ENCODE data around the gene DNM3.

The DNM3 gene

DNA sequence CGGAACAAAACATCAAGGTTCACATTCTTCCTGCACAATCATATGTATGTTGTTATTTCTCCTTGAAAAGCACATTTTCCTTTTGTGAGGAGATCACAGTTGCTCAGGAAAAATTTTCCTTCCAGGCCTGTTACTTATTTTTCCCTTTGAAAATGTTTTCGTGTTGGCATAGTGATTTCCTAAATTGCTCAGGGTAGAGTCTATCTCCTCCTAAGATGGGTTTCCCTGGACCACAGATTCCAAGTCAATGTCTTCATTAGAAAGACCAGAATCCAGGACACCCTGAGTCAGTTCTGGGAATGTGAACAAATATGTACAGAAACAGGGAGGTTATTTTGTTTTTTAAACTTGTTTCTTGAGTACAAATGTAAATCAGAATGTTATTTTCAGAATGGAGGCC, 484.8 kb downstream of the DNM3 start:
- no peak for DNase-seq (ENCODE audit: low read depth)

DNA sequence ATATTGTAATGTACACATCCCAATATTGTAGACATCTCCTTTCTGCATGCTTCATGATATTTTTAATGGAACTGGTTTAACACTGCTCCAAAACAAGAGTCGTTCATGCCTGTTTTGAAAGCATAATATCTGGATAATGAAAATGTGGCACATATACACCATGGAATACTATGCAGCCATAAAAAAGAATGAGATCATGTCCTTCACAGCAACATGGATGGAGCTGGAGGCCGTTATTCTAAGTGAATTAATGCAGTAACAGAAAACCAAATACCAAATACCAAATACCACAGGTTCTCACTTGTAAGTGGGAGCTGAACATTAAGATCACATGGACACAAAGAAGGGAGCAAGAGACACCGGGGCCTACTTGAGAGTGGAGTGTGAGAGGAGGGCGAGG, 487.0 kb downstream of the DNM3 start:
- DNase-seq (ENCODE audit: low read depth), result no peak

- DNase-seq (ENCODE audit: low read depth), result no peak
Measured at GRCh38 chr1:172332230-172332629, 490.9 kb downstream of the DNM3 start.

- DNase-seq (ENCODE audit: low read depth), result no peak
Measured at GRCh38 chr1:172335377-172335776, 494.1 kb downstream of the DNM3 start.

GRCh38 chr1:172338295-172338735, 497.0 kb downstream of the DNM3 start:
- DNase-seq (ENCODE audit: low read depth), result no peak

DNA sequence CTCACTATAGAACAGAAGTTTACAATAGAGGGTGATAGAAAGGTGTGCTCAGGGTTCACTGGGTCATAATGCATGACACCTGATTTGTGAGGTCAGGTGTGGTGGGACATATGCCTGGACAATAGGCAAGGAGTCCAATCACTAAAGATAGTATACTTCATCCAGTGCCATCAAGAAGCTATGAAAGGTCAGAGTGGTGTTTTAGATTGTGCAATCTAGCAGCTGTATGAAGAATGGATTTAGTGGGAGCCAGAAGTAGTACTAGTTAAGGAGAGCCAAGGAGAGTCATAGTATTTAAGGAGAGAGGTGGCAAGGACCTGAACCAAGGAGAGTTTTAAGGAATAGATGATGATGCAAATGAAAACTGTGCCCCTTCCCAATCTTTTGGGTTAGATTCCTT, 498.5 kb downstream of the DNM3 start:
- no peak for DNase-seq (ENCODE audit: low read depth)

GRCh38 chr1:172340520-172340919, 499.2 kb downstream of the DNM3 start:
- DNase-seq (ENCODE audit: low read depth), result no peak

DNA sequence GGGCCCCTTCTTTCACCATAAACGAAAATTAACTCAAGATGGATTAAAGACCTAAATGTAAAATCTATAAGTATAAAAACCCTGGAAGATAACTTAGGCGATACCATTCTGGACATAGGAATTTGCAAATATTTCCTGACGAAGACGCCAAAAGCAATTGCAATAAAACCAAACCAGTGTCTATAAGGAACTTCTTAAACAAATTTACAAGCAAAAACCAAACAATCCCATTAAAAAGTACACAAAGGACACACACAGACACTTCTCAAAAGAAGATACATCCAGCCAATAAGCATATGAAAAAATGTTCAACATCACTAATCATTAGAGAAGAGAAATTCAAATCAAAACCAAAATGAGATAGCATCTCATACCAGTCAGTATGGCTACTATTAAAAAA, 500.4 kb downstream of the DNM3 start:
- DNase-seq (ENCODE audit: low read depth), result no peak

- DNase-seq (ENCODE audit: low read depth), result no peak
Measured at GRCh38 chr1:172342584-172343239, 501.4 kb downstream of the DNM3 start.

- no peak for DNase-seq (ENCODE audit: low read depth)
Measured at GRCh38 chr1:172343240-172344160, 502.2 kb downstream of the DNM3 start.

DNA sequence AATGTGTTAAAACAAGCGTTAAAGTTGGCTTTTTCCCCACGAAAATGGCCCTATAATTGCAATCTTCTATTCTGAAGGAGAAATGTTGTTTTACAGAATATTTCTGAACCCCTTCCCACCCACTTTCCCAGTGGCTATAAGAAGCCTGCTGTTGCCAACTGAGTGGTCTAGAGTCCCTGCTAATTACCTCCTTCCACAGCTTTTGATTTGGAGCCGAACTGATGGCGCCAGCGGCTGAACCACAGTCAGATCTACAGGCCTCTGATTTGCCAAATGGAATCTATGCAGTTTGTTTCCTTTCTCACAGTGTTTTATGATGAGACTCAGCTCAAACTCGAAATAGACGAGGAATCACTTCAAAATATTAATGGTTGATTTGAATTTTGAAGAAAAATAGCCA, 503.1 kb downstream of the DNM3 start:
- no peak for DNase-seq (ENCODE audit: low read depth)

- no peak for DNase-seq (ENCODE audit: low read depth)
Measured at GRCh38 chr1:172345077-172345476, 503.8 kb downstream of the DNM3 start.

DNA sequence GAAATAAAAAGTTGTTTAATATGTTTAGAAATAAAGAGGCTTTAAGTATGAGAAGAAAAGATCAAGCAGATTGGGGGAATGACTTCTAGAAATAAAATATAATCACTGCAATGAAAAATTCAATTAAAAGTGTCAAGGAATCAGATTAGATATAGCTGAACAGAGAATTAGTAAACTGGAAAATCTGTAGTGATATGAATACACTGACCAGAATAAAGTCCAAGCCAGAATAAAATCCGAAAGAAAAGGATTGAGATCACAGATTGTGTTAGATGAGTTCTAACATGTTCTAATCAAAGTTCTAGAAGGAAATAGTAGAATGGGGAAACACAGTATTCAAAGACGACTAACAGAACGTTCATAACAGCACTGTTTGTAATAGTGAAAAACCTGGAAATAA, 506.1 kb downstream of the DNM3 start:
- no peak for DNase-seq (ENCODE audit: low read depth)

DNA sequence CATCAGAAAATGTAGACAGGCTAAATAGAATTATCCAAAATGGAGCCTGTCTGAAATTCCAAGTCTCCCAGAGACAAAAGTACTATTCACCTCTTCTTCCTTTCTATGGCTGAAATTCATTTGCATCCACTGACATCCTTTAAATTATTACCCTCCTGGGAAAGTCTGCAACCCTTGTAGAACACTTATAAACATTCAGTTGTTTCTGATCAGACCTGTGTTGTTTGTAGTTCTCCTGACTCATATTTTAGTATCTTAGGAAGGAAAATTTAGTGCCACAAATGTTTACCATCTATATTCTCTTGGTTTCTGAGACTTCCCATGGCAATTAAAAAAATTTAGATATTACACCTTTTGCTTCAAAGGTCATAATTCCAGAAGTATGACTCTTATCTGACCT, 509.6 kb downstream of the DNM3 start:
- no peak for DNase-seq (ENCODE audit: low read depth)

DNA sequence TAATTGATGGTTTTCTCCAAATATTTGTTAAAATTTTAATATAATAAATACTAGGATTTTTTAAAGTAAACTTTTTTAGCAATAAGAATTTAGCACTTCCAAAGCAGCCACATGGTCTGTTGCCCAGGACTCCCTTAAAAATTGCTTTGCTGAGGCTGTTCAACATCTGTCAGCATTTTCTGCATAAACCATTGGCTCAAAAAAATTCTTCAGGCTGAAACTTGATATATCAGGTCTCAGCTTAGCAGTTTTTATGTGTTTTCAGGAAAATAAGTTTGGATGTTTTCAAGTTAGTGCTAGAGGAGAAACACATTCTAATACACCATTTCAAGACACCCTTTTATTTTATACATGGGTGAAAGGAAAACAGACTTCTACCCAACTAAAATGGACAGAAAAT, 510.0 kb downstream of the DNM3 start:
- DNase-seq (ENCODE audit: low read depth), result no peak

DNA sequence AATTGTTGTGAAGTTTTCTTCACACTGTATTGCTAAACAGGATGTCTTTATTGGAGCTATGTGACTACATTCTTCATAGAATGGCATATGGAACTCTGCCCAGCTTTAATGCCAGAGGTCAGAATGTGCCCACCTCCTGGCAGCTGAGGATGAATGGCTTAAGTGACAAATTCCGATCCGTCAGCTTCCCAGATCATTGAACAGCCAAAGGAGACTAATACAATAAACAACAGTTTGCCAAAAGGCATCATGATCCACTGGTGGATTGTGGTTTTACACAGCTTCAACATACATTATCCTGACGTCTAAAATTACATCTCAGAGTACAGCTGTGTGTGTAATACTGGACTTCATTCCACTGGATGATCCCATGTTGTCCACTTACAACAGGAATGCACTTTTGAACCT, 510.5 kb downstream of the DNM3 start:
- DNase-seq (ENCODE audit: low read depth), result no peak

GRCh38 chr1:172352435-172352834, 511.1 kb downstream of the DNM3 start:
- no peak for DNase-seq (ENCODE audit: low read depth)

DNA sequence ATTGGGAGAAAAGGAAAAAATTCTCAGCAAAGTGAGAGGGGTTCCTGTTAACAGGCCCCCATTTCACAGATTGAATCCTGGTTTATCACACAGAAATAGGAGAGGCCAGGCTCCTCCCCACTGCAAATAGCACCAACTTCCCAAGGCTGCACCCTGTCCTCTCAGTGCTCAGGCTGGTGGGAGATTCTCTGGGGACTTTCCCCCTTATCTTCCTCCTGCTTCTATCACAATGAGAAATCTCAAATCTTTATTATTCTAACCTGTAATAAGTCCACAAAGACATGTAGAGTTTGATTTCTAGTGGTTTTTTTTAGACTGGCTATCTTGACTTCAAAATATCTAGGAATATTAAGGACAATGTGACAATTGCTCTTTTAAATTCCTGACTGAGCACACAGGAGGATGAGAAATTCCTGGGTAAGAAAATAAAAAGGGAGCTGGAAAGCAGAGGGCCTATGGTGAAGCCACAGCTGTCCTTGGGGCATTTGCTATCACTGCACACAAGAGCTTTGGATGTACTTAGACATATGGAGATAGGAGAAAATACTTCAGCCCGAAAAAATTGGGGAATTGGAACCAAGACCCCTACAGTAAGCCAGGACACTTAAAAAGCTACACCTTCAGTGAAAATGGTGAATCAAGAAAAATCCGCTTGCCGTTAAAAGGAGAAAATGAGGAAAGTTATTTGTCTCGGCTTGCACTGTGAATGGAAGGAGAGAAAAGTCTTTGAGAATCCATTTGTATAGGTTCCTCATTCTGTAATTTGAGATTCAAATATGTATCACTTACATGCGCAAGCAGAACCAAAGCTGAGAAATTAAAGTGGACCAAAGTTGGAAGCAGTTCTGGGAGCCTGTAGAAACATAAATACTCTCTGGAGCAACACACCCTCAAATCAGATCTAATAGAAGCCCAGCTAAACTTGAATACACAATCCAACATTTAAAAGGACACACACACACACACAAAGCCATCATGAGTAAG, 513.3 kb downstream of the DNM3 start:
- DNase-seq (ENCODE audit: low read depth), result no peak

GRCh38 chr1:172356620-172357019, 515.3 kb downstream of the DNM3 start:
- no peak for DNase-seq (ENCODE audit: low read depth)

DNA sequence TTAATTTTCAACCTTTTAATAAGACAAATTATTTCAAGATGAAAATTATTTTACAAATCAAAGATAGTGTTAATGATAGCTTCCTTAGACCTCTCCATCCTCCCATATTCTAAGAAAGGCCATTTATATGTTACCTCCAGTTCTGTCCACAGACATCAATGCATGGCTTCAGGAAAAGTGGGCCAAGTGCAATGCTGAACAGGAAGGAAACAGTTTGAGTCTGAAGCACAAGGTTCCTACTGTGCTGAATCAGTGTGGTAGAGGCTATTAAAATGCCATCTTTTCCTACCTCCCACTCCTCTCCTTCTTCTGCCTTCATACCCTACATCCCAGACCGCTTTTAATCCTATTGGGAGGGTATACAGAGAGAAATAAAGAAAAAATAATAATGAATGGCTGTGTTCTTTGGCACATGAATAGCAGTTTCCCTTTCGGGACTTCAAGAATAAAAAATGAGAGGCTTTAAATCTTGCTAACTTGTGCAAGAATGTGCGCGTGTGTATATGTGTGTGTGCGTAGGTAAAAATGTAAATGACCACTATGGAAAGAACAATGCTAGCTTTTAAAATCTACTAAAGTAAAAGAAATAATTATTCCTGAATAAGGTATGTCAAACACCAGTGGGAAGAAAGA, 516.6 kb downstream of the DNM3 start:
- DNase-seq (ENCODE audit: low read depth), result no peak

DNA sequence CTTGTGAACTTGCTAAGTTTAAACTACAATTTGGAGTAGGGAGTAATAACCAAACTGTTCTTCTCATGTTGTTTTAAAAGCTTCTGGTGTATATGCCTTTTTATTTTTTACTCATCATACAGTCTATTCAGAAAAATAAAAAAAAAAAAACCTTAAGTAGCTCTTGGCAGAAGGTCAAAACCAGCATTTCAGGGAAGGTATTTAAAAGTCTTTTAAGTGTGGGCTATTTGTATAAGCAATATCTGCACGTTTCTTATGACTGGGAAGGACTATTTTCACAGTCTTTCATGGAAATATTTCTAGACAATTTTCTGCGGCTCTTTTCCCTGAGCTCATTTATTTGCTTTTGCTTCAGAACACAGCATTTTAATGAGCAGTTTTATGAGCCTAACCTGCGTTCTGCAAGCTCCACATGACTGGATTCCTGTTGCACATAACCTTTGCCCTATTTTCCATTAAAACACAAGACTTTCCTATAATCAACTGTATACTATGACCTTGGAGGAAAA, 518.2 kb downstream of the DNM3 start:
- no peak for DNase-seq (ENCODE audit: low read depth)

DNA sequence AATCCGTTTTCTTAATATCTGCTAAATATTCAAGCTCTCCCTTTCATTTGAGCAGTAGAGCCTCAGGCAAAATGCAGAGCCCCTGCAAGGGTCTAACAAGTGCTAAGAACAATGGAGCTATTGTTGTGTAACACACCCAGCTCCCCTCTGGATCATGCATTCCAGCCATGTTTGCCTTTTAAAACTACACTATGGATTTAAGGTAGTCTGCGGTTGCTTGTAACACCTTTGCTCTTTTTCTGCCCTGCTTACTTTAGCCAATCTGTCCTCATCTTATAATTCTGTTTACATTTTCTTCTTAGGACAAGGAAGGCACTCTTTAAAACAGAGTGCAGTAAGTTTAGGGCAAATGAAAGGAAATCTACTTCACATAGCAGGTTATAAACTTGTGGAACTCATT, 519.2 kb downstream of the DNM3 start:
- DNase-seq (ENCODE audit: low read depth), result no peak

Measured in activated T-helper 9 cell treated with anti-CD3 and anti-CD28 coated beads, Interleukin-2, amount 50 U/mL, for 16 hours (primary cell).